GM13976 (cell line): ENCODE measurements around the gene FOXP1.

Experiments used
- DNase-seq: peaks from one replicate; pipeline ENCODE4 v3.0.0; 2012; ENCODE audit warnings: low spot score
- in situ Hi-C: fragments of 300-500 bp; cut with MboI; formaldehyde crosslinking; loops from one replicate; pipeline ENCODE4 v1.12.0; 2022; ENCODE audit warnings: low sequenced_read_pairs, mixed read lengths, inconsistent platforms; ENCODE audit not compliant: unreplicated experiment
- TF ChIP-seq, protein P1 (sequence below): IDR thresholded peaks from 2 replicates; pipeline ENCODE4 v1.5.1; 2012; ENCODE audit warnings: borderline replicate concordance, mild to moderate bottlenecking; ENCODE audit not compliant: insufficient read depth; ENCODE audit errors: extremely low read depth, missing control alignments, control extremely low read depth

FOXP1 gene

GRCh38 chr3:71618538-71618937 lies 35.0 kb upstream of the FOXP1 start:
- in situ Hi-C loops = no loop called here
- TF ChIP-seq, protein P1, sequence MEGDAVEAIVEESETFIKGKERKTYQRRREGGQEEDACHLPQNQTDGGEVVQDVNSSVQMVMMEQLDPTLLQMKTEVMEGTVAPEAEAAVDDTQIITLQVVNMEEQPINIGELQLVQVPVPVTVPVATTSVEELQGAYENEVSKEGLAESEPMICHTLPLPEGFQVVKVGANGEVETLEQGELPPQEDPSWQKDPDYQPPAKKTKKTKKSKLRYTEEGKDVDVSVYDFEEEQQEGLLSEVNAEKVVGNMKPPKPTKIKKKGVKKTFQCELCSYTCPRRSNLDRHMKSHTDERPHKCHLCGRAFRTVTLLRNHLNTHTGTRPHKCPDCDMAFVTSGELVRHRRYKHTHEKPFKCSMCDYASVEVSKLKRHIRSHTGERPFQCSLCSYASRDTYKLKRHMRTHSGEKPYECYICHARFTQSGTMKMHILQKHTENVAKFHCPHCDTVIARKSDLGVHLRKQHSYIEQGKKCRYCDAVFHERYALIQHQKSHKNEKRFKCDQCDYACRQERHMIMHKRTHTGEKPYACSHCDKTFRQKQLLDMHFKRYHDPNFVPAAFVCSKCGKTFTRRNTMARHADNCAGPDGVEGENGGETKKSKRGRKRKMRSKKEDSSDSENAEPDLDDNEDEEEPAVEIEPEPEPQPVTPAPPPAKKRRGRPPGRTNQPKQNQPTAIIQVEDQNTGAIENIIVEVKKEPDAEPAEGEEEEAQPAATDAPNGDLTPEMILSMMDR = no peak
- DNase-seq = no peak

GRCh38 chr3:71616571-71617021 lies 33.1 kb upstream of the FOXP1 start:
- in situ Hi-C loops = no loop called here
- TF ChIP-seq, protein P1 = no peak
- DNase-seq = no peak

DNA sequence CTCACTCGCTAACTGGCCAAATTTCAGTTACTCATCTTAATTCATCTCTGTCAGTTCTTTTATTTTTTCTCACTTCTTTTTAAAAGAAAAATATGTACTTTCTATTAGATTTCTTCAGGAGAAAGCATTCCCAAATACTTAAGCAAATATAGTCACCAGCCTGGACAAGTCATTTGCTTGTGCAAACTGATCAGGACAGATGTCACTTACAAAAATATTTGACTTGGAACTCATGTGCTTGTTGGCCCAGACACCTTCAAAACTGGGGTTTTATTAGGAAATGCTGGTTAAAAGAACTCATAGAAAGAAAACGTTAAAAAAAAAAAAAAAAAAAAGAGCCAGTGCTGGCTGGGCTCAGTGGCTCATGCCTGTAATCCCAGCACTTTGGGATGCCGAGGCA lies 31.3 kb upstream of the FOXP1 start:
- in situ Hi-C loops = no loop called here
- TF ChIP-seq, protein P1 = no peak
- no peak for DNase-seq

GRCh38 chr3:71614426-71614825 lies 30.9 kb upstream of the FOXP1 start:
- TF ChIP-seq, protein P1 = no peak
- in situ Hi-C loops = no loop called here
- DNase-seq = no peak

DNA sequence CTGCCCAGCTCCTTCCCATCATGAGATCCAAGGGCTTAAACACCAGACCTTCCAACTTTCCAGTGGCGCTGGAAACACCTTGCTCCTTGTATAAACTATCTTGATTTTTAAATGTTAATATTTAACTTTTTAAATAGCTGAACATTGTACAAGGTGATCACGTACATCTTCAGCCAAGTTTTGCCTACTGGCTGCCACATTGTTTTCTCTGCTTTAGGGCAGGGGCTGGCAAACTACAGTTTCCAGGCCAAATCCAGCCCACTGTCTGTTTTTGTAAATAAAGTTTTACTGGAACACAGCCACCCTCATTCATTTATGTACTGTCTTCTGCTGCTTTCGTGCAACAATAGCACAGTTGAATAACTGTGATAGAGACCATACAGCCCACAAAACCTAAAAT lies 27.6 kb upstream of the FOXP1 start:
- TF ChIP-seq, protein P1 = no peak
- no peak for DNase-seq
- in situ Hi-C loops = no loop called here

DNA sequence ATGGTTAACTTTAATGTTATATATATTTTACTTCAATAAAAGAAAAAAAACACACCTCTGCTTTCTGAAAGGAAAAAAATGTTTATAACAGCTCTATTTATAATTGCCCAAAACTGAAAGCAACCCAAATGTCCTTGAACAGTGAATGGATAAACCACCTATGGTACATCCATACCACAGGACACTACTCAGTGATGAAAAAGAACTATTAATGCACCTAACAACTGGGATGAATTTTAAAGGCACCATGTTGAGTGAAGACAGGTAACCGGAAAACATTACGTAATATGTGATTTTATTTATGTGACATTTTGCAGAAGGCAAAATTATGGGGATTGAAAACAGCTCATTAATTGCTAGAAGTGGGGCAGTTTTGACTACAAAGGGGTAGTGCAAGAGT lies 23.8 kb upstream of the FOXP1 start:
- no peak for DNase-seq
- in situ Hi-C loops = no loop called here
- TF ChIP-seq, protein P1 = no peak

- TF ChIP-seq, protein P1 = no peak
- DNase-seq = no peak
- in situ Hi-C loops = no loop called here
These were observed 23.1 kb upstream of the FOXP1 start for GRCh38 chr3:71606582-71606981.
